Motor neuron (in vitro differentiated cells): ENCODE measurements around the gene FOXP1. TPM values are rescaled to one million over a fixed set of nuclear protein-coding genes. Genes with fewer than 3 reads are reported as not detected.

Experiments used
- ATAC-seq, 8 experiments: fragments of 200-7000 bp; cut with Tn5 transposase; replicated peaks in 6 of 8; 2 replicates each; pipeline ENCODE4 v1.8.0; 2021; ENCODE audit warnings: mild to moderate bottlenecking in 8 of 8, moderate library complexity in 8 of 8
- H3K27ac ChIP-seq, 2 donors: fragments of 250-450 bp; sonication (Bioruptor Pico); 2 replicates each; pipeline ENCODE4 v1.9.0; 2021; ENCODE audit warnings: antibody characterized with exemption in 2 of 2, mild to moderate bottlenecking in 2 of 2, moderate library complexity in 1 of 2
- H3K4me1 ChIP-seq, 2 donors: fragments of 250-450 bp; sonication (Bioruptor Pico); replicated peaks in 1 of 2; 2 replicates each; pipeline ENCODE4 v1.6.1; 2021; ENCODE audit warnings: antibody characterized with exemption in 2 of 2, mild to moderate bottlenecking in 2 of 2, moderate library complexity in 1 of 2
- H3K4me3 ChIP-seq, 5 donors: fragments of 250-450 bp; sonication (Bioruptor Pico); 2 replicates each; pipeline ENCODE4 v1.9.0; 2021; ENCODE audit warnings: antibody characterized with exemption in 5 of 5, mild to moderate bottlenecking in 5 of 5, moderate library complexity in 4 of 5
- WGBS, 10 experiments: fragments of 450-650 bp; shearing (Covaris generic); methylation state at CpG; one replicate each; pipeline ENCODE4 v1.0.0; 2022; 5-methylcytosine and 5-hydroxymethylcytosine counted together
- in situ Hi-C, 9 experiments: fragments of 400-800 bp; cut with MboI; loops; one replicate each; pipeline ENCODE4 v1.15.0; 2021; ENCODE audit warnings: low sequenced_read_pairs in 9 of 9, low pct_unique_long_range_greater_than_20kb in 2 of 9; ENCODE audit not compliant: unreplicated experiment in 9 of 9
- total RNA-seq, 8 experiments: library from RNA; unstranded; fragments of 300-600 nt; gene quantifications; 2 replicates each; pipeline versions ENCODE4 v1.2.3 to v1.2.4, GENCODE V29; 2022

Gene FOXP1
- total RNA-seq, 8 experiments from 2014 or later: 7.0 to 118 (median 74.5) TPM

- H3K27ac ChIP-seq: no peak overlapping the region
- H3K4me1 ChIP-seq: peaks cover 5 to 14% of the 10 kb centered on the region in 2 donors
- ATAC-seq: peak in 4 of 8 experiments; percentile 22 to 95 (median 93)
- WGBS, 10 experiments: 0 to 86% (median 27%) methylated on average over 1 to 12 of the region's 15 CpGs; no CpG with 5 or more reads in 3 of the 10 experiments
- in situ Hi-C loops: no loop called here
- H3K4me3 ChIP-seq: no peak overlapping the region
Observed at GRCh38 chr3:71414189-71414927, 169.2 kb downstream of the FOXP1 start.

- WGBS, 10 experiments: 50 to 96% (median 76%) methylated on average over 1 to 3 of the region's 3 CpGs; no CpG with 5 or more reads in 1 of the 10 experiments
- Histone ChIP-seq H3K4me3 (no peak overlapping the region), H3K27ac (no peak overlapping the region), H3K4me1 (peaks cover 5 to 14% of the 10 kb centered on the region in 2 donors)
- in situ Hi-C loops: no loop called here
- ATAC-seq: no peak
Observed at GRCh38 chr3:71413572-71413971, 170.0 kb downstream of the FOXP1 start.

GRCh38 chr3:71409352-71409751, 174.2 kb downstream of the FOXP1 start:
- H3K4me1 ChIP-seq: peaks cover 12 to 22% of the 10 kb centered on the region in 2 donors
- in situ Hi-C loops: no loop called here
- ATAC-seq: no peak
- WGBS, 10 experiments: 100% methylated on average over 1 of the region's 1 CpG; no CpG with 5 or more reads in 5 of the 10 experiments
- no peak overlapping the region for H3K27ac ChIP-seq
- H3K4me3 ChIP-seq: no peak overlapping the region

- Histone ChIP-seq H3K27ac (no peak overlapping the region), H3K4me1 (peaks cover 10 to 22% of the 10 kb centered on the region in 2 donors), H3K4me3 (no peak overlapping the region)
- WGBS, 10 experiments: 67 to 100% (median 83%) methylated on average over 1 to 2 of the region's 2 CpGs; no CpG with 5 or more reads in 1 of the 10 experiments
- no peak for ATAC-seq
- in situ Hi-C loops: no loop called here
Observed at GRCh38 chr3:71408903-71409302, 174.6 kb downstream of the FOXP1 start.

GRCh38 chr3:71407823-71408222, 175.7 kb downstream of the FOXP1 start:
- 4 to 78% (median 12%) methylated on average over 2 to 9 of the region's 10 CpGs; no CpG with 5 or more reads in 1 of the 10 experiments for WGBS, 10 experiments
- ATAC-seq: peak in 6 of 8 experiments; percentile 39 to 85 (median 81)
- Histone ChIP-seq H3K4me1 (peaks cover 10 to 22% of the 10 kb centered on the region in 2 donors), H3K4me3 (peak overlapping the region in 2 of 5 donors; percentile 3 to 8), H3K27ac (peak overlapping the region in 1 of 2 donors; percentile 2)
- in situ Hi-C loops: no loop called here

- H3K4me1 ChIP-seq: peaks cover 10 to 22% of the 10 kb centered on the region in 2 donors
- H3K4me3 ChIP-seq: peak overlapping the region in 2 of 5 donors; percentile 3 to 8
- ATAC-seq: peak in 3 of 8 experiments; percentile 17 to 85 (median 21)
- 26 to 86% (median 72%) methylated on average over 3 to 10 of the region's 10 CpGs; no CpG with 5 or more reads in 1 of the 10 experiments for WGBS, 10 experiments
- in situ Hi-C loops: no loop called here
- peak overlapping the region in 1 of 2 donors; percentile 2 for H3K27ac ChIP-seq
Observed at GRCh38 chr3:71406972-71407810, 176.3 kb downstream of the FOXP1 start.

GRCh38 chr3:71402911-71403310, 180.6 kb downstream of the FOXP1 start:
- Histone ChIP-seq H3K27ac (no peak overlapping the region), H3K4me1 (peaks cover 26 to 40% of the 10 kb centered on the region in 2 donors), H3K4me3 (no peak overlapping the region)
- ATAC-seq: no peak
- WGBS, 10 experiments: 76 to 100% (median 96%) methylated on average over 1 to 2 of the region's 2 CpGs; no CpG with 5 or more reads in 2 of the 10 experiments
- in situ Hi-C loops: no loop called here

GRCh38 chr3:71402280-71402679, 181.2 kb downstream of the FOXP1 start:
- H3K4me1 ChIP-seq: peaks cover 28 to 41% of the 10 kb centered on the region in 2 donors
- 88 to 100% (median 94%) methylated on average over 1 to 4 of the region's 4 CpGs; no CpG with 5 or more reads in 1 of the 10 experiments for WGBS, 10 experiments
- no peak for ATAC-seq
- no peak overlapping the region for H3K27ac ChIP-seq
- in situ Hi-C loops: no loop called here
- H3K4me3 ChIP-seq: no peak overlapping the region

- in situ Hi-C loops: no loop called here
- no peak overlapping the region for H3K27ac ChIP-seq
- no peak overlapping the region for H3K4me3 ChIP-seq
- H3K4me1 ChIP-seq: peaks cover 28 to 38% of the 10 kb centered on the region in 2 donors
- WGBS, 10 experiments: 71 to 100% (median 78%) methylated on average over 1 to 8 of the region's 12 CpGs; no CpG with 5 or more reads in 3 of the 10 experiments
- no peak for ATAC-seq
Observed at GRCh38 chr3:71401695-71402231, 181.8 kb downstream of the FOXP1 start.

- Histone ChIP-seq H3K27ac (no peak overlapping the region), H3K4me3 (no peak overlapping the region), H3K4me1 (peaks cover 27 to 34% of the 10 kb centered on the region in 2 donors)
- in situ Hi-C loops: no loop called here
- ATAC-seq: no peak
- WGBS, 10 experiments: 62 to 100% (median 87%) methylated on average over 1 to 6 of the region's 6 CpGs; no CpG with 5 or more reads in 1 of the 10 experiments
Observed at GRCh38 chr3:71400986-71401451, 182.5 kb downstream of the FOXP1 start.

GRCh38 chr3:71399478-71399877, 184.1 kb downstream of the FOXP1 start:
- Histone ChIP-seq H3K4me1 (peaks cover 27 to 34% of the 10 kb centered on the region in 2 donors), H3K27ac (no peak overlapping the region), H3K4me3 (no peak overlapping the region)
- no peak for ATAC-seq
- in situ Hi-C loops: no loop called here
- 73 to 100% (median 92%) methylated on average over 1 to 3 of the region's 3 CpGs; no CpG with 5 or more reads in 1 of the 10 experiments for WGBS, 10 experiments

- no peak overlapping the region for H3K4me3 ChIP-seq
- ATAC-seq: peak in 5 of 8 experiments; percentile 71 to 92 (median 88)
Observed at GRCh38 chr3:71398157-71398836, 185.2 kb downstream of the FOXP1 start.

More at GRCh38 chr3:71398157-71398836, 185.2 kb downstream of the FOXP1 start:
- Histone ChIP-seq H3K27ac (no peak overlapping the region), H3K4me1 (peaks cover 27 to 34% of the 10 kb centered on the region in 2 donors)
- in situ Hi-C loops: no loop called here
- 14 to 83% (median 58%) methylated on average over 1 to 4 of the region's 4 CpGs for WGBS, 10 experiments
